ENCODE data around the gene COL15A1. TPM values are rescaled to one million over a fixed set of nuclear protein-coding genes. Genes with fewer than 3 reads are reported as not detected.
A peak's percentile ranks its signal among the peaks of the same experiment; 100 is the strongest.

Gene COL15A1
- total RNA-seq, 4 donors from 2014 or later, result 4.6 to 51.9 (median 10.7) TPM

- peak overlapping the region; percentile 14 to 69 (median 56) for H3K27ac ChIP-seq
- H3K4me3 ChIP-seq, result no peak overlapping the region
- H3K4me1 ChIP-seq, result peaks cover 0 to 28% (median 4%) of the 10 kb centered on the region in 4 donors
- in situ Hi-C loops (cut with MboI; ENCODE audit: low pct_ligation_motif_present in 1 of 4, low pct_unique_long_range_greater_than_20kb in 1 of 4, low sequenced_read_pairs in 3 of 4) (no loop called here), intact Hi-C loops (cut with DNase I; ENCODE audit: low total_unique reads) (no loop called here)
- no peaks in the 10 kb centered on the region for H3K36me3 ChIP-seq
- WGBS, 2 donors (ENCODE audit: low coverage in 1 of 2), result 40 to 74% methylated on average over 1 to 10 of the region's 10 CpGs
- no peaks in the 10 kb centered on the region for H3K9me3 ChIP-seq
- DNase-seq, result no peak
- TF ChIP-seq POLR2AphosphoS5 (IDR thresholded peaks at IDR 0.05) (no peak), CTCF (IDR thresholded peaks at IDR 0.05) (no peak), POLR2A (IDR thresholded peaks at IDR 0.05) (no peak), EP300 (IDR thresholded peaks at IDR 0.05; ENCODE audit: low read depth) (no peak)
- H3K27me3 ChIP-seq, result no peaks in the 10 kb centered on the region
Measured at GRCh38 chr9:99052815-99053715, 109.4 kb downstream of the COL15A1 start.

GRCh38 chr9:99054581-99054980 lies 110.9 kb downstream of the COL15A1 start:
- H3K27ac ChIP-seq, result no peak overlapping the region
- H3K4me3 ChIP-seq, result no peak overlapping the region
- WGBS, 2 donors (ENCODE audit: low coverage in 1 of 2), result 90% methylated on average over 2 of the region's 2 CpGs; no CpG with 5 or more reads in 1 of the 2 donors
- no peaks in the 10 kb centered on the region for H3K36me3 ChIP-seq
- DNase-seq, result no peak
- H3K27me3 ChIP-seq, result no peaks in the 10 kb centered on the region
- intact Hi-C loops (cut with DNase I; ENCODE audit: low total_unique reads) (no loop called here), in situ Hi-C loops (cut with MboI; ENCODE audit: low pct_ligation_motif_present in 1 of 4, low pct_unique_long_range_greater_than_20kb in 1 of 4, low sequenced_read_pairs in 3 of 4) (no loop called here)
- TF ChIP-seq EP300 (IDR thresholded peaks at IDR 0.05; ENCODE audit: low read depth) (no peak), CTCF (IDR thresholded peaks at IDR 0.05) (no peak), POLR2AphosphoS5 (IDR thresholded peaks at IDR 0.05) (no peak), POLR2A (IDR thresholded peaks at IDR 0.05) (no peak)
- H3K4me1 ChIP-seq, result peaks cover 0 to 42% (median 4%) of the 10 kb centered on the region in 4 donors
- no peaks in the 10 kb centered on the region for H3K9me3 ChIP-seq

DNA sequence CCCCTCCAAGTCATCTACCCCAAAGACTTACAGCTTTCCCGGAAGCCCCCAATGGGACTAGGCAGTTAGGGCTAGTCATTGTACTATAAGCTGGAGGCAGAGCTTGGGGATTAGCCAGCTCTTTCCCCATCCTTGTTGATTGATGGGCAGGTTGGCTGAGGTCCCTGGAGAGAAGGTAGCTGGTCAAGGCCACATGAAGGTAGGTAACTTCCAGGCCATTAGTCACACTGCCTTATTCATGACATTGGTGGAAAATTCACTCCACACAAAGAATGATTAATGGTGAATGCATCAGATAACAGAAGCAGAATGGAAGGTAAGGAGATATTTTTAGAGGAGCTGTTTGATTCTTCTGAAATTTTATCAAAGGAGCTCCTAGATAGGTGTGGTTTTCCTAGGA lies 111.7 kb downstream of the COL15A1 start:
- Histone ChIP-seq H3K36me3 (no peaks in the 10 kb centered on the region), H3K9me3 (no peaks in the 10 kb centered on the region), H3K4me3 (no peak overlapping the region), H3K27ac (no peak overlapping the region), H3K4me1 (peaks cover 0 to 44% (median 4%) of the 10 kb centered on the region in 4 donors), H3K27me3 (no peaks in the 10 kb centered on the region)
- no peak for DNase-seq
- intact Hi-C loops (cut with DNase I; ENCODE audit: low total_unique reads), result no loop called here
- WGBS, 2 donors (ENCODE audit: low coverage in 1 of 2), result 85% methylated on average over 1 of the region's 1 CpG; no CpG with 5 or more reads in 1 of the 2 donors
- TF ChIP-seq POLR2A (IDR thresholded peaks at IDR 0.05) (no peak), CTCF (IDR thresholded peaks at IDR 0.05) (no peak), EP300 (IDR thresholded peaks at IDR 0.05; ENCODE audit: low read depth) (no peak), POLR2AphosphoS5 (IDR thresholded peaks at IDR 0.05) (no peak)
- in situ Hi-C loops (cut with MboI; ENCODE audit: low pct_ligation_motif_present in 1 of 4, low pct_unique_long_range_greater_than_20kb in 1 of 4, low sequenced_read_pairs in 3 of 4), result no loop called here

- no peaks in the 10 kb centered on the region for H3K27me3 ChIP-seq
- WGBS, 2 donors (ENCODE audit: low coverage in 1 of 2), result 85 to 100% methylated on average over 1 to 6 of the region's 6 CpGs
- DNase-seq, result no peak
- no peak for TF ChIP-seq CTCF (IDR thresholded peaks at IDR 0.05)
- TF ChIP-seq POLR2AphosphoS5 (IDR thresholded peaks at IDR 0.05), result no peak
- no peak for TF ChIP-seq POLR2A (IDR thresholded peaks at IDR 0.05)
- no peak for TF ChIP-seq EP300 (IDR thresholded peaks at IDR 0.05; ENCODE audit: low read depth)
- in situ Hi-C loops (cut with MboI; ENCODE audit: low pct_ligation_motif_present in 1 of 4, low pct_unique_long_range_greater_than_20kb in 1 of 4, low sequenced_read_pairs in 3 of 4) (no loop called here), intact Hi-C loops (cut with DNase I; ENCODE audit: low total_unique reads) (no loop called here)
- H3K27ac ChIP-seq, result peak overlapping the region in 1 of 4 donors; percentile 21
- H3K4me1 ChIP-seq, result peaks cover 0 to 44% (median 4%) of the 10 kb centered on the region in 4 donors
- H3K9me3 ChIP-seq, result no peaks in the 10 kb centered on the region
- H3K4me3 ChIP-seq, result no peak overlapping the region
- no peaks in the 10 kb centered on the region for H3K36me3 ChIP-seq
Measured at GRCh38 chr9:99056186-99056585, 112.5 kb downstream of the COL15A1 start.

All from transverse colon (tissue), 4 donors.